DND-41 (cell line): ENCODE measurements around the gene TP53I11.

Experiments
- ATAC-seq: fragments of 200-7000 bp; cut with Tn5 transposase; 3 replicates; pipeline ENCODE4 v1.9.1; 2021; ENCODE audit warnings: low read depth; ENCODE audit not compliant: insufficient read depth
- DNase-seq: peaks from one replicate; pipeline ENCODE4 v3.0.0-alpha.2; 2020
- H2AFZ ChIP-seq: 2 replicates; pipeline ENCODE4 v1.6.0; 2012; ENCODE audit warnings: low read depth, low read length
- H3K27ac ChIP-seq: 2 replicates; pipeline ENCODE4 v1.5.1; 2012; ENCODE audit warnings: low read length, inconsistent platforms
- H3K27me3 ChIP-seq: fragments of 200-600 bp; sonication (generic); 2 replicates; pipeline ENCODE4 v1.6.0; 2012; ENCODE audit warnings: low read length, mild to moderate bottlenecking, inconsistent platforms; ENCODE audit not compliant: insufficient read depth, poor library complexity
- H3K36me3 ChIP-seq: 2 replicates; pipeline ENCODE4 v1.5.1; 2012; ENCODE audit warnings: low read length, inconsistent platforms; ENCODE audit not compliant: insufficient read depth
- H3K4me1 ChIP-seq: 2 replicates; pipeline ENCODE4 v1.5.1; 2012; ENCODE audit warnings: mild to moderate bottlenecking, low read length; ENCODE audit not compliant: insufficient read depth
- H3K4me2 ChIP-seq: 2 replicates; pipeline ENCODE4 v1.6.0; 2012; ENCODE audit warnings: mild to moderate bottlenecking, moderate library complexity, low read length, inconsistent platforms; ENCODE audit not compliant: insufficient read depth
- H3K4me3 ChIP-seq, 2 experiments: fragments of 200-600 bp in 1 of 2; shearing (Covaris generic) in 1 of 2; 2 replicates each; pipeline ENCODE4 v1.5.1; 2012 to 2016; ENCODE audit warnings: inconsistent platforms in 2 of 2, low read length in 2 of 2, mild to moderate bottlenecking in 2 of 2, low read depth in 1 of 2, moderate library complexity in 1 of 2
- H3K79me2 ChIP-seq: 2 replicates; pipeline ENCODE4 v1.6.0; 2012; ENCODE audit warnings: low read length, inconsistent platforms; ENCODE audit not compliant: insufficient read depth
- H3K9ac ChIP-seq: 2 replicates; pipeline ENCODE4 v1.6.0; 2012; ENCODE audit warnings: low read depth, mild to moderate bottlenecking, inconsistent platforms, low read length, moderate library complexity
- H3K9me3 ChIP-seq: 2 replicates; pipeline ENCODE4 v1.5.1; 2012; ENCODE audit warnings: low read length, moderate library complexity, mild to moderate bottlenecking, inconsistent platforms; ENCODE audit not compliant: insufficient read depth, severe bottlenecking
- H4K20me1 ChIP-seq: 2 replicates; pipeline ENCODE4 v1.6.0; 2012; ENCODE audit warnings: low read length; ENCODE audit not compliant: insufficient read depth
- CTCF ChIP-seq: IDR thresholded peaks from 2 replicates; pipeline ENCODE4 v1.5.1; 2012; ENCODE audit warnings: borderline replicate concordance, low read length, moderate library complexity, mild to moderate bottlenecking; ENCODE audit not compliant: poor library complexity, severe bottlenecking; ENCODE audit errors: extremely low read depth
- EZH2 ChIP-seq: IDR thresholded peaks from 3 replicates; pipeline ENCODE4 v1.6.1; 2012; ENCODE audit warnings: borderline replicate concordance, low read depth, mild to moderate bottlenecking, moderate library complexity, low read length, inconsistent platforms; ENCODE audit not compliant: severe bottlenecking

The TP53I11 gene

GRCh38 chr11:44903035-44903434, 47.6 kb downstream of the TP53I11 start:
- TF ChIP-seq CTCF (no peak), EZH2 (no peak)
- no peaks in the 10 kb centered on the region for H3K4me1 ChIP-seq
- H3K36me3 ChIP-seq = no peaks in the 10 kb centered on the region
- H3K79me2 ChIP-seq = no peaks in the 10 kb centered on the region
- H3K9ac ChIP-seq = no peak overlapping the region
- H3K4me2 ChIP-seq = no peak overlapping the region
- DNase-seq (no peak), ATAC-seq (no peak)
- no peaks in the 10 kb centered on the region for H3K27me3 ChIP-seq
- no peak overlapping the region for H2AFZ ChIP-seq
- no peak overlapping the region for H3K27ac ChIP-seq
- no peak overlapping the region for H3K4me3 ChIP-seq
- H3K9me3 ChIP-seq = no peaks in the 10 kb centered on the region
- no peaks in the 10 kb centered on the region; the same call in 1 of the 2 replicates for H4K20me1 ChIP-seq

GRCh38 chr11:44901786-44902185, 48.9 kb downstream of the TP53I11 start:
- TF ChIP-seq EZH2 (no peak), CTCF (no peak)
- no peak for ATAC-seq
- no peaks in the 10 kb centered on the region for H3K36me3 ChIP-seq

GRCh38 chr11:44901120-44901633, 49.5 kb downstream of the TP53I11 start:
- Histone ChIP-seq H3K9ac (no peak overlapping the region), H3K79me2 (no peaks in the 10 kb centered on the region), H3K36me3 (no peaks in the 10 kb centered on the region), H3K4me2 (no peak overlapping the region), H4K20me1 (no peaks in the 10 kb centered on the region; the same call in 1 of the 2 replicates), H3K27me3 (no peaks in the 10 kb centered on the region), H3K4me1 (no peaks in the 10 kb centered on the region), H3K9me3 (no peaks in the 10 kb centered on the region), H2AFZ (no peak overlapping the region), H3K4me3 (no peak overlapping the region), H3K27ac (no peak overlapping the region)
- no peak for TF ChIP-seq EZH2
- ATAC-seq (no peak), DNase-seq (no peak)

More at GRCh38 chr11:44901786-44902185, 48.9 kb downstream of the TP53I11 start:
- Histone ChIP-seq H3K27me3 (no peaks in the 10 kb centered on the region), H3K79me2 (no peaks in the 10 kb centered on the region), H3K9me3 (no peaks in the 10 kb centered on the region), H2AFZ (no peak overlapping the region), H3K4me3 (no peak overlapping the region), H3K4me1 (no peaks in the 10 kb centered on the region), H3K27ac (no peak overlapping the region), H3K4me2 (no peak overlapping the region), H3K9ac (no peak overlapping the region), H4K20me1 (no peaks in the 10 kb centered on the region; the same call in 1 of the 2 replicates)
- DNase-seq = no peak

- DNase-seq = peak; percentile 43
- ATAC-seq = peak; percentile 76
Measured at GRCh38 chr11:44899959-44900358, 50.7 kb downstream of the TP53I11 start.

More at GRCh38 chr11:44899959-44900358, 50.7 kb downstream of the TP53I11 start:
- Histone ChIP-seq H3K4me1 (no peaks in the 10 kb centered on the region), H3K36me3 (no peaks in the 10 kb centered on the region), H4K20me1 (no peaks in the 10 kb centered on the region; the same call in 1 of the 2 replicates), H3K27me3 (no peaks in the 10 kb centered on the region), H2AFZ (no peak overlapping the region), H3K4me2 (no peak overlapping the region), H3K9ac (no peak overlapping the region), H3K4me3 (no peak overlapping the region), H3K27ac (no peak overlapping the region), H3K79me2 (no peaks in the 10 kb centered on the region), H3K9me3 (no peaks in the 10 kb centered on the region)
- TF ChIP-seq EZH2 = no peak
- no peak for TF ChIP-seq CTCF
